Measurements from ENCODE around the gene IGF1R. TPM values are rescaled to one million over a fixed set of nuclear protein-coding genes. Genes with fewer than 3 reads are reported as not detected.

The IGF1R gene
- total RNA-seq, 1 experiment from 2014 or later: 14.2 TPM

DNA sequence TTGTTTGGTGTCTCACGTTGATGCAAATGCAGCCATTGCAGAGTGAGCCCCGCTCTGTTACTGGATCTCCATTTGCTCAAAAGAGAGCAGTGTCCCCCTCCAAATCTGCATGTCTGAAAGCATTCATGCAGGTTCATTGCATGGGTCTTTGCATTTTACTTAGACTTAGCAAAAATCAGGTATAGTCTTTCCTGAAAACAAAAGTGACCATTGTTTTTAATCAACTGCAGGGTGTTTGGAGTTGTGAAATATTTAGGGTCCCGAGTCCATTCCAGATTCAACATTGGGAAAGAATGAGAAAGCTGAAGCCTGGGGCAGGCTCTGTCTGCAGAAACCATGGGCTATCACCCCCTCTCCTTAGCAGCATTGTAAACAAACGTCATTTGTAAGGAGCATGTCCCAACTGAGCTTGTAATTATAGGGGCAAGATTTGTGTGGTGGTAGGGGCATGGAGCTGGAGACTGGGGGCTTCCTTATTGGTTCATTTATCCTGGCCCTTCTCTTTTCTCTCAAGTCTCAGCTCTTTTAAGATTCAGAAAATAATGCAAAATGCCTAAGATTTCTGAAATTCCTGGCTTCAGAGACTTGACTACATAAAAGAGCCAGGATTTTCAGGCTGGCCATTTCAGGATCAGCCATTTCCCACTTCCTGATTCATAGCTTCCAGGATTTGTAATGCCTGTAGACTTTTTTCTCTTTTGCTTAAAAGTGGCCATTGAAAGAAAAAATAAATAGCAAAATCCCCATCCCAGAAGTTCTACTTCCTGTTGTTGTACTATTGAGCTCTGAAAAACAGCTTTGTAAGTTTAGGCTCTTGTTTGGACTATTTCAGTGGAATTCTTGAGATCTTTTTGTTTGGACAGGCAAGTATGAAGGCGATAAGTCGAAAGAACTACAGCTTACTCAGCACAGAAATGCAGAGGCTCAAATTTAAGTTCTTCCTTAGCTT, 23.0 kb downstream of the IGF1R start:
- no peak for DNase-seq (ENCODE audit: low read depth)

- no peak for DNase-seq (ENCODE audit: low read depth)
Measured at GRCh38 chr15:98673133-98673532, 24.8 kb downstream of the IGF1R start.

DNA sequence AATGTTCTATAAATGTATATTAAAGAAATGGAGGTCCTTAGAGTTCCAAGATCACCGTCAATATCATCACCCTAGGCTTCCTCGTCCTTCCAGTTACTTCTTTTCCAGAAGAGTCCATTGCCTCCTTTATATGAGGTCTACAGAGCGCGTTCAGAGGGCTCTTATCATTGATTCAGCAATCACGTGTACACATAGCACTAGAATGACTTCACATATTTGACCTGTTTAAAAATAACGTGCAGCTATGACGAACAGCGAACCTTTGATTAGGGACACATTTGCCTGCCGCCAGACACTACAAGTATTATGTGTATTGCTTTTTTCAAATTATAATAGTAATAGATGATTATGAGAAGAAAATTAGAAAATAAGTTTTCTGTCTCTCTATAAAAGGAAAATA, 26.0 kb downstream of the IGF1R start:
- DNase-seq (ENCODE audit: low read depth): no peak

DNA sequence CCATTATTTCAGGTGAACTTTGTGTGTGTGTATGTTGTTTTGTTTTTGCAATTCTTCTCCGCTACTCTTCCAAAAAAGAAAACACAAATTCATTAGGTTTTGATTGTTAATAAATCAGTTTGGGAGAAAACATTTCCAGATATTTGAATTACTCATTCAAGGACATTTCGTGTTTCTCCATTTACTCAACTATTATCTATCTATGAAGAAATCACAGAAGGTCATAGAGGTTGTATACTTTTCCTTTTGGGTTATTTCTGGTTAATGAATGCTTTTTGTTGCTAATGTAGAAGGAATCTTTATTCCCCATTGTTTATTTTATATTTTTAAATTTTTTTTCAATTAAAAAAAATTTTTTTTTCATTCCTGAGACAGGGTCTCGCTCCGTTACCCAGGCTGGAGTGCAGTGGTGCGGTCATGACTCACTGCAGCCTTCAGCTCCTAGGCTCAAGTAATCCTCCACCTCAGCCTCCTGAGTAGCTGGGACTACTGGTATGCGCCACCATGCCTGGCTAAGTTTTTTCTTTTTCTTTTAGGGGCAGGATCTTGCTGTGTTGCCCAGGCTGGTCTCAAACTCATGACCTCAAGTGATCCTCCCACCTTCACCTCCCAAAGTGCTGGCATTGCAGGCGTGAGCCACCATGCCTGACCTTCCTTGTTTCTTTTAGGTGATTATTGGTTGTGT, 28.4 kb downstream of the IGF1R start:
- DNase-seq (ENCODE audit: low read depth): no peak

DNA sequence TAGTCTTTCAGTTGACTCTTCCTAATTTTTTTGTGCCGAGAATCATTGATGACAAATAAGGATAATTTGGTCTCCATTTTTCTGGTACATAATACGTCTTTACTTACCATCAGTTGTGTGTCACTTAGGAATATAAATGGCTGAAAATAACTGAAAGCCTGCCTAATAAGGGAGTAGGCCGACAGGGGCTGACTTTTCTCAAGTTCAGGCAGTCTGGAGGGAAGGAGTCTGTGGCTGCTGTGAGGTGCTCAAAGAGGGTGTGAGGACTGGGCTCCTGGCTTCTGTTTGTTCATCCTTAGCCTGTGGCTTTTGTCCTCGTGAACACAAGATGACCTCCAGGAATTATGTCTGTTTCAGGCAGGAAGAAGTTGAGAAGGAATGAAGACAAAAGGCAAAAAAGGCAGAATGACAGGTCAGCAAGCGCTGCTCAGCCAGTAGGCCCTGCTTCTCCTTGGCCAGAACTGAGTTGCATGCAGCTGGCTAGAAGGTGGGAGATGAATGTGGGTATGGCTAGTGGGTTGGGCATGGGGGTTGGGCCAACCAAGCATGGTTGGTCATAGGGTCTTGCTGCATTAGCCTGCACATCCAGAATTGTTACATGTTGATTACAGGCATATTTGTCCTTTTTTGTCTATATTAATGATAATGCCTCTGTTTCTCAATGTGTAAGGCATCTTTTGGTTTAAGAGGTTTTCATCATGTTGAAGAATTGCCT, 29.2 kb downstream of the IGF1R start:
- DNase-seq (ENCODE audit: low read depth): no peak

DNA sequence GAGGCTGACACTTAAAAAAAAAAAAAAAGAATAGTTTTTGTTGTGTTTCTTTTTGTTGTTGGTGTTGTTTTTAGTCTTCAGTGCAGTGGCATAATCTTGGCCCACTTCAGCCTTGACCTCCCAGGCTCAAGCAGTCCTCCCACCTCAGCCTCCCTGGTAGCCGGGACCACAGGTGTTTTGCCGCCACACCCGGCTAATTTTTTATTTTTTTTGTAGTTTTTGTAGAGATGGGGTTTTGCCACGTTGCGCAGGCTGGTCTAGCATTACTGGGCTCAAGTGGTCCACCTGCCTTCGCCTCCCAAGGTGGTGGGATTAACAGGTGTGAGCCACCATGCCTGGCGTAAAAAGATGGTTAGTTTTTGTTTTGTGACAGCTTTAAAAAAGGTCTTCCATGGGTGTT, 30.1 kb downstream of the IGF1R start:
- DNase-seq (ENCODE audit: low read depth): no peak

- DNase-seq (ENCODE audit: low read depth): no peak
Measured at GRCh38 chr15:98681061-98681460, 32.7 kb downstream of the IGF1R start.

DNA sequence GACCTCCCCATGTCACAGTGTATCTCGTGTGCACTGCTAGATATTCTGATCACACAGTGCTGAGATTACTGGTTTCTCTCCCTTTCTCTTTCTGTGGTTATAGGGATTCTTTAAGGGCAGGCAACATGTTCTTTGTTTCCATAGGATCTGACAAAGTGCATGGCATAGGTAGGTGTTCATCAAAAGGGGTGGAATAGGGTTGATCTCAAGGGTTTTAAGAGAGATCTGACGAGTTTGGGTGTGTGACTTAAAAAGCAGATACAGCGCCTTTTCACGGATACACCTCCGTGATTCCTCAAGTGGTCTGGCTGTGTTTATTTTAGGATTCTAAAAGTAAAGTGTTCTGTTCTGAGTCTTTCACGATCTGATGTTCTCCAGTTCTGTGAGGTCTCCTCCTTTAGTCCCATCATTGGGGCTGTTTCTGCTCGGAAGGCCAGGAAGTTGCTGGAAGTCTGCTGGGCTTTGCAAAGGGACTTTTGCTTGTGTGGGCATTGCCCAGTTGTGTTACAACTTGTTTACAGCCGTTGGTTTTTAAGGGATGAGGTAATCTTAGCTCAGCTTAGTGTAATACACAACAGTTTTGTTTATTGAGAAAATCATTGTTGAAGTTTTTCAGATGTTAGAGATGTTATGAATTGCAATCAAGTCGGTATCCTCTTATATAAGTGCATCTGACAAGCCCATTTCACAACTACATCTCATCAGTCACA, 34.8 kb downstream of the IGF1R start:
- no peak for DNase-seq (ENCODE audit: low read depth)

DNA sequence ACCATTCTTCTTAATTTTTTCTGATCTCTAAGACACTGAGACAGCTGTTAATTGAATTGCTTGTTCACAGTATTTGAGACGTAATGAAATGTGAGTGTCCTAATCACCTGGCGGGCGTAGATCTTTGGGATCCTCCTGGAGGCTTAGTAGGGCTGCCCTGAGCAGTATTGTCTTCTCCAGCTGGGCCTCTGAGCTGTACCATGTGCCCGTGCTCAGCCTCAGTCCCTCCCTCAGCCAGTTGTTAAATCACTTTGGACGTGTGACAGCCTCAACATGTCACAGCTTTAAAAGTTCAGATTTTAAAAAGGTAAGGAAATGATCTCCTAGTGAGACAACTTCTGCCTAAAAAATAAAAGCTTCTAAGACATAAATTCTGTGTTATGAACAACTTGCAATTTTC, 35.5 kb downstream of the IGF1R start:
- DNase-seq (ENCODE audit: low read depth): no peak

DNA sequence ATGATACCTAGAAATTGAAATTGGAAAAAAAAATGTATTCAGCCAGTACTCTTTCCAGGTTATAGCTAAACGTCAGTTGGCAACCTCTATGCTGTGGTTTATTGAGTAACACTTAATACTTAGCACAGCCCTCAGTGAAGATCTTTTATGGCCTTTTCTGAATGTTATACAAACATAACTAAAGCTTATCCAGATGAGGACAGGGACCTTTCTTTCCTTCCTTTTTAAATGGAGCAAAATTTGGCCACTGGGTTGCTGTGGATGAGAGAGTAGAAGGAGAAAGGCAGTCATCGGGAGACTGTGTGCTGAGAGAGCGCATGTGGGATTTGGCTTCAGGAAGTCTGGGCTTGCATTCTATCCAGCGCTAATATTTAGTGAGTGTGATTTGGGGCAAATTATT, 36.1 kb downstream of the IGF1R start:
- DNase-seq (ENCODE audit: low read depth): peak; percentile 10

GRCh38 chr15:98684995-98685525, 36.7 kb downstream of the IGF1R start:
- no peak for DNase-seq (ENCODE audit: low read depth)

GRCh38 chr15:98686983-98687382, 38.6 kb downstream of the IGF1R start:
- DNase-seq (ENCODE audit: low read depth): no peak

DNA sequence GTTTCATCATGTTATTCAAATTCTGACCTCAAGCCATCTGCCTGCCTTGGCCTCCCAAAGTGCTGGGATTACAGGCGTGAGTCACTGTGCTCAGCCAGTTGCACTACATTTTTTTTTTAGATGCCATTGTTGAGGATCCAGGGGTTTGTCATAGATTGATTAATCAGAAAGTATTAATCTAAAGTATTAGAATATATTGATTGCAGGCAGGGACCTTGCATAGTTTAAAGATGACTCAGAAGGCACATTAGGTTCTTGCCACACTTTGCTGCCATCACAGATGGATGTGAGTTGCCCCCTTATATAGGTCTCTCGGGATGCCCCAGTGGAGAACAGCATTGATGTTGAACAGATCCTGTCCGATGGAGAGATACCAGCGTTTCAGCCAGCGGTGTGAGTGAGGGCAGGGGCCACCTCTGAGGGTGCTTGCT, 41.1 kb downstream of the IGF1R start:
- DNase-seq (ENCODE audit: low read depth): peak; percentile 33

DNA sequence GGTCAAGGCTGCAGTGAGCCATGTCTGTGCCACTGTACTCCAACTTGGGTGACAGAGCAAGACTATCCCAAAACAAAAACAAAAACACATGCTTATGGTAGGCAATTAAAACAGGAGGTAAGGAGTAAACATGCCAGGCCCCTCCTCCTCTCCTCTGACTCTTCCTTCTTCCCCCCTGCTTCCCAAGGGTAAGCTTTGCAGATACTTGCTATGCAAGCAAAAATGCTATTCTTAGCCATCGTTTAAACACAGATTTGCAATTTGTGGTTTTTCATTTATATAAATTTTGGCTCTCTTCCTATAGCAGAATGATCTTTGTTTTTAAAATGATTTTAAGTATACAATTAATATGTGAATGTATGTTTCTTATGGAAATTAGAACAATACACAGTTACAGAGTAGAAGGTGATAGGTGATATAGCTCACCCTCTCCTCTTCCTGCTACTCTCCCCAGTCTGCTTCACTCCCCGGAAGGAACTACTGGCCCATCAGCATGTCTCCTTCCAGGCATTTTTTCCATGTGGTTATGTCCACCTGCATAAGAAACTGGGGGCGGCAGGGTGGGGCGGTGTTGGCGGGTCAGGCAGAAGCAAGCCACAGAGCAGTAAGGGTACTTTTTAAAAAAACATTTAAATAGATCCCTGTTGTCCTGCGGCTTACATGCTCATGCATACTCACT, 42.1 kb downstream of the IGF1R start:
- no peak for DNase-seq (ENCODE audit: low read depth)

DNA sequence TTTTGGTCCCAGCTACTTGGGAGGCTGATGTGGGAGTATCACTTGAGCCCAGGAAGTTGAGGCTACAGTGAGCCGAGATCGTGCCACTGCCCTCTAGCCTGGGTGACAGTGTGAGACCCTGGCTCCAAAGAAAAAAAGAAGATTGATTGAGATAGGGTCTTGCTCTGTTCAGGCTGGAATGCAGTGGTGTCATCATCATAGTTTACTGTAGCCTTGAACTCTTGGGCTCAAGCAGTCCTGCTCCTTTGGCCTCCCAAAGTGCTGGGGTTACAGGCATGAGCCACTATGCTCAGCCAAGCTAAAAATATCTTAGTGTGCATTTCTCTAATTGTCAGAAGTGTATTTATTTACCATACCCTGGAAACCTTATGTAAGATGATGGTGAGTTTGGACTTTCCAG, 43.9 kb downstream of the IGF1R start:
- no peak for DNase-seq (ENCODE audit: low read depth)

- no peak for DNase-seq (ENCODE audit: low read depth)
Measured at GRCh38 chr15:98694161-98694560, 45.8 kb downstream of the IGF1R start.

GRCh38 chr15:98698792-98699191, 50.5 kb downstream of the IGF1R start:
- no peak for DNase-seq (ENCODE audit: low read depth)

DNA sequence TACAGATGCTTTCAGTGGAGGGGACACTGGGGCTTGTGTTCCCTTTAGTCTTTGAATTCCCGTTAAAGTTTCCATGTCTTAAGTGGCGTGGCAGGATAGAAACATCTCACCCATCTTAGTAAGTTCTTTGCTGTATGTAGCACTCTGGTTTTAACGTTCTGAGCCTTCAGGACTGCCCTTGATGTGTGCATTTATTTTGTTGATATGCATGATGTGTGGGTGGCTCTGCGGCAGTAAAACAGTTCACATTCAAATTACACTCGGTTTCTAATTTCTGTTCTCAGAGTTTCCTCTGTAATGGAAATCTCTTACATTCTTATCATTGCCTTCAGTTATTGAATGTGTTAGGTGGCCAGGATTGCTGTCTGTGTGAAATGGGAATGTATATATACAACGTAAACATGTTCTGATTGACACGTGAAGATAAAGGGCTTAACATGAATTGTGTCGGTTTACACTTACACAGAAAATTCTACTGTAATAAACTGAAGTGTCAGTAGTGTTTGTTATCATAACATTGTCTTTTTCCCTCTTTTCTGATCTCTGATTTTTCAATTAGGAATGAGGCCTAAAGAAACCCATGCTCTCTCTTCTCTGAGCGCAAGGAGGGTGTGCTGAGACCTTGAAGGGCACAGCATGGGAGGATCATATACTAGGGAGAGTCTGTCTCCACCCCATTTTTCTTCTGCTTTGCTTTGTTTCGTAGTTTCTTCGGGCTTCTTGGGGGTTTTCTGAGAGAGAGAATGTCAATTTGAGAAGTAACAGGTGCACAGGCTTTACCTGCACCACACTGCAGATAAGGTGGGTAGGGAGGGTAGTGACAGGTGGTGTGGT, 51.5 kb downstream of the IGF1R start:
- DNase-seq (ENCODE audit: low read depth): no peak

DNA sequence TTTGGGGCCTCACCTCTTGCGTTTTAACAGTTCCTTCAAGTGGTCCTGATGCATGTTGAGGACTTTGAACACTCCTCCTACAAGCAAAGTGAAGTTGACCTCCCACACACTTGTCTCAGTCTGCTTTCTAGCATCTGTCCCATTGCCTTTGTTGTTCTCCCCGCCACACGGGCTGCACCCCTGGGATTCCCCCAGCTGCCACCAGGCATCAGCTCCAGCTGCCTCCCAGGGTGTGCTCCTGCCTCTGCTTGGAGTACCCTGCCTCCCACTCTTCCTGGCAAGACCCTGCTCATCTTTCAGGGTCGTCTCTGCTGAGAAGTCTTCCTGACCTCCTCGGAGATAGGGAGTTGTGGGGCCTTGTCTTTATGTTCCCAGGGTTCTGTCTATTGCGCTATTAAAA, 52.2 kb downstream of the IGF1R start:
- no peak for DNase-seq (ENCODE audit: low read depth)

DNA sequence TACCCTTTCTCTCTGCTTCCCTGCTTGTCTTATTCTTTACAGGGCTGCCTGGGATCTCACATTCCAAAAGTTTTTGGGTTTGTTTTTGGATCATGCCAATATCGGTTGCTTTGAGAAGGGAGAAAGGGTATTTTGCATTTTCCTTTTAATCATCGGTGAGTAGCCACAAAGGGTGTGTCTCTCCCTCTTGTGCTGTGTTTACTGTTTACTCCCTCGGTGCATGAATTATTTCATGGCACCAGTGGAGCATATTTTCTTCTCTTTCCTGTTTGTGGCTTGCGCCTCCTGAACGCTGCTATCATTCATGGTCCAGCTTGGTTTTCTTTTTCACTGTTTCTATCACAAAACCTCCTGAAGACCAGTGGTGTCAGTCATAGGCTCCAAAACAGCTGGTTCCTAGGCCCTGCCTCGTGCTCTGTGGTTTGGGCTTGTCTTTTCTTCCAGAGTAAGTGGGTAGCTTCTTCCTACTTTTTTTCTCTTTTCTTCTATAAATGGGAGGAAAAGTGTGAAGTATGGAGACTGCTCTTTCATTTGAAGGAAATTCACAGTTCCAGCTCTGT, 54.9 kb downstream of the IGF1R start:
- DNase-seq (ENCODE audit: low read depth): no peak

All from Daoy (cell line).